ENCODE data around the gene NTM.

- no peak for TF ChIP-seq SIN3A (IDR thresholded peaks at IDR 0.05; ENCODE audit: low read depth)
- TF ChIP-seq CTCF (IDR thresholded peaks at IDR 0.05 in 2 of 3, conservative IDR thresholded peaks at IDR 0.05 in 1 of 3; ENCODE audit: borderline replicate concordance in 1 of 3, insufficient read depth in 1 of 3, low read depth in 2 of 3, low read length in 2 of 3), result no peak
- no peak for TF ChIP-seq POLR2AphosphoS5 (IDR thresholded peaks at IDR 0.05; ENCODE audit: low read depth, low read length)
- no peak for TF ChIP-seq POLR2A (IDR thresholded peaks at IDR 0.05; ENCODE audit: borderline replicate concordance, extremely low read depth, insufficient read depth, insufficient read length)
- TF ChIP-seq JUND (IDR thresholded peaks at IDR 0.05), result no peak
- no peak for TF ChIP-seq REST (IDR thresholded peaks at IDR 0.05; ENCODE audit: low read depth)
Observed at GRCh38 chr11:131441051-131441810, 70.8 kb downstream of the NTM start.

All from HCT116 (cell line).